ENCODE data around the gene TUBD1.
"Not testable (repeated sequence)": the region's sequence is repeated elsewhere in the genome, so short reads cannot be mapped to it uniquely, and the experiment has no call there.

GRCh38 chr17:59828819-59829216, 63.9 kb downstream of the TUBD1 start:
- not testable (repeated sequence) for TF ChIP-seq NBN (conservative IDR thresholded peaks at IDR 0.05); ZBTB43 (CRISPR knock-in tag; conservative IDR thresholded peaks at IDR 0.05); FOXJ3 (CRISPR knock-in tag; IDR thresholded peaks at IDR 0.05; ENCODE audit: borderline replicate concordance); REST (IDR thresholded peaks at IDR 0.05; ENCODE audit: borderline replicate concordance in 1 of 2, low read depth in 1 of 2, low read length in 2 of 2); RFXANK (CRISPR knock-in tag; IDR thresholded peaks at IDR 0.05); TBP (CRISPR knock-in tag; IDR thresholded peaks at IDR 0.05); FOXM1 (CRISPR knock-in tag; IDR thresholded peaks at IDR 0.05); CTCF (CRISPR knock-in tag; IDR thresholded peaks at IDR 0.05); SOX6 (IDR thresholded peaks at IDR 0.05); SOX6 (CRISPR knock-in tag; IDR thresholded peaks at IDR 0.05)
